Mesenchymal stem cell (in vitro differentiated cells and primary cell): ENCODE results near the gene PSMD4.
A peak's percentile ranks its signal among the peaks of the same experiment; 100 is the strongest.

Experiments used
- DNase-seq: peaks from one replicate; pipeline ENCODE4 v3.0.0-alpha.2; 2013
- H2AFZ ChIP-seq: one replicate; pipeline ENCODE4 v1.6.1; 2013; ENCODE audit warnings: low read depth, mild to moderate bottlenecking, control low read depth, inconsistent platforms, low read length, moderate library complexity
- H2AK5ac ChIP-seq: 2 replicates; pipeline ENCODE4 v1.6.1; 2013; ENCODE audit warnings: low read length, moderate library complexity, mild to moderate bottlenecking, inconsistent platforms; ENCODE audit not compliant: severe bottlenecking
- H2BK120ac ChIP-seq: one replicate; pipeline ENCODE4 v1.6.1; 2013; ENCODE audit warnings: low read depth, mild to moderate bottlenecking, inconsistent platforms, low read length, moderate library complexity
- H2BK12ac ChIP-seq, 2 experiments: one replicate each; pipeline ENCODE4 v1.6.1; 2013; ENCODE audit warnings: inconsistent platforms in 2 of 2, low read length in 2 of 2, mild to moderate bottlenecking in 2 of 2, moderate library complexity in 2 of 2, control low read depth in 1 of 2
- H2BK15ac ChIP-seq: one replicate; pipeline ENCODE4 v1.6.1; 2013; ENCODE audit warnings: mild to moderate bottlenecking, low read depth, inconsistent platforms; ENCODE audit not compliant: poor library complexity, severe bottlenecking
- H2BK5ac ChIP-seq: 2 replicates; pipeline ENCODE4 v1.6.1; 2013; ENCODE audit warnings: low read depth, mild to moderate bottlenecking, low read length, control low read depth, inconsistent platforms; ENCODE audit not compliant: poor library complexity, severe bottlenecking
- H3K14ac ChIP-seq, 2 experiments: one replicate each; pipeline ENCODE4 v1.6.1; 2013; ENCODE audit warnings: inconsistent platforms in 2 of 2, low read length in 2 of 2, control low read depth in 1 of 2, mild to moderate bottlenecking in 1 of 2, moderate library complexity in 1 of 2
- H3K18ac ChIP-seq, 2 experiments: one replicate each; pipeline ENCODE4 v1.6.1; 2013; ENCODE audit warnings: inconsistent platforms in 2 of 2, low read length in 2 of 2, control low read depth in 1 of 2, low read depth in 1 of 2, mild to moderate bottlenecking in 1 of 2
- H3K23ac ChIP-seq, 2 experiments: one replicate each; pipeline ENCODE4 v1.6.1; 2013; ENCODE audit warnings: inconsistent platforms in 2 of 2, low read length in 2 of 2, mild to moderate bottlenecking in 2 of 2, moderate library complexity in 2 of 2, control low read depth in 1 of 2
- H3K27ac ChIP-seq: 2 replicates; pipeline ENCODE4 v1.5.1; 2013; ENCODE audit warnings: mild to moderate bottlenecking, moderate library complexity, low read length, control low read depth, inconsistent platforms; ENCODE audit not compliant: poor library complexity, severe bottlenecking
- H3K27me3 ChIP-seq, 2 experiments: 2 replicates each; pipeline versions ENCODE4 v1.6.1 to v1.7.0; 2013; ENCODE audit warnings: low read length in 2 of 2, mild to moderate bottlenecking in 2 of 2, moderate library complexity in 2 of 2, control low read depth in 1 of 2, inconsistent platforms in 1 of 2; ENCODE audit not compliant: control insufficient read depth in 1 of 2, insufficient read depth in 1 of 2
- H3K36me3 ChIP-seq, 2 experiments: 2 replicates each; pipeline versions ENCODE4 v1.6.1 to v1.7.0; 2013; ENCODE audit warnings: low read length in 2 of 2, control low read depth in 1 of 2, inconsistent platforms in 1 of 2, low read depth in 1 of 2, mild to moderate bottlenecking in 1 of 2; ENCODE audit not compliant: insufficient read depth in 2 of 2, control insufficient read depth in 1 of 2
- H3K4ac ChIP-seq, 2 experiments: one replicate each; pipeline ENCODE4 v1.6.1; 2013; ENCODE audit warnings: inconsistent platforms in 2 of 2, low read length in 2 of 2, mild to moderate bottlenecking in 2 of 2, moderate library complexity in 2 of 2, control low read depth in 1 of 2, low read depth in 1 of 2
- H3K4me1 ChIP-seq: 2 replicates; pipeline ENCODE4 v1.6.1; 2013; ENCODE audit warnings: low read depth, low read length, control low read depth; ENCODE audit not compliant: control insufficient read depth, insufficient read depth
- H3K4me2 ChIP-seq: 2 replicates; pipeline ENCODE4 v1.6.1; 2013; ENCODE audit warnings: low read length, mild to moderate bottlenecking, inconsistent platforms; ENCODE audit not compliant: poor library complexity, severe bottlenecking
- H3K4me3 ChIP-seq, 2 experiments: 2 replicates each; pipeline versions ENCODE4 v1.5.1 to v1.7.0; 2013; ENCODE audit warnings: low read length in 2 of 2, mild to moderate bottlenecking in 2 of 2, control low read depth in 1 of 2, low read depth in 1 of 2; ENCODE audit not compliant: insufficient read depth in 1 of 2
- H3K79me1 ChIP-seq: replicated peaks from 2 replicates; pipeline ENCODE4 v1.6.1; 2013; ENCODE audit warnings: mild to moderate bottlenecking, control low read depth, low read length, inconsistent platforms; ENCODE audit not compliant: poor library complexity, severe bottlenecking
- H3K9ac ChIP-seq: 2 replicates; pipeline ENCODE4 v1.7.0; 2013; ENCODE audit warnings: mild to moderate bottlenecking, low read length, moderate library complexity
- H3K9me3 ChIP-seq: 2 replicates; pipeline ENCODE4 v1.7.0; 2013; ENCODE audit warnings: mild to moderate bottlenecking, low read length; ENCODE audit not compliant: control insufficient read depth
- H4K8ac ChIP-seq: one replicate; pipeline ENCODE4 v1.6.1; 2013; ENCODE audit warnings: inconsistent platforms, mild to moderate bottlenecking, low read length, moderate library complexity
- H4K91ac ChIP-seq: one replicate; pipeline ENCODE4 v1.6.1; 2013; ENCODE audit warnings: mild to moderate bottlenecking, low read length, inconsistent platforms
- WGBS: methylation state at CpG from one replicate; pipeline ENCODE4 v1.1.7; 2013; ENCODE audit warnings: mixed read lengths; 5-methylcytosine and 5-hydroxymethylcytosine counted together

PSMD4 gene

DNA sequence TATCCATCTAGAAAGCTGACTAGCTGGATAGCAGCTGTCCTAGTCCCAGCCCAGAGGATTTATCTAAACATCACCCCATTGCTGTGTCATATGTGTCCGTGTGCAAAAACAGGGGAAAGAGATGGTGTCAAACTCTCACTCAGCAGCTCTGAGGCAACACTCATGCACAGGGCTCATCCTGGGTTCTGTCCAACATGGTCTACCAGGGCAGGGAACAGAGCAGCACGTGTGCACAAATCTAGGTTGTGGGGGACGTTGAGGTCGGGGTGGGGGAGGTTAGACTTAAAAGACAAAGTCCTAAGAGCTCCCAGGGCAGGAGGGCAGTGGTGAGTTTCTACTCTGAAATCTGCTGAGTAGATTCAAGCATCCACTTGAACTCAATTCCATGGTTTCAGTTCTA, 56.5 kb downstream of the PSMD4 start:
- Histone ChIP-seq H3K9me3 (no peaks in the 10 kb centered on the region), H3K79me1 (peaks cover 25% of the 10 kb centered on the region), H3K4me3 (peak overlapping the region in 1 of 2 experiments; percentile 30), H3K23ac (no peak overlapping the region), H2AK5ac (peak overlapping the region; percentile 10), H2BK5ac (no peak overlapping the region), H2BK120ac (no peak overlapping the region), H3K36me3 (peaks cover 31 to 55% of the 10 kb centered on the region in 2 experiments), H3K4me1 (peaks cover 30% of the 10 kb centered on the region), H3K18ac (peak overlapping the region in 1 of 2 experiments; percentile 1), H3K27me3 (no peaks in the 10 kb centered on the region), H3K27ac (peak overlapping the region; percentile 64), H4K91ac (no peak overlapping the region), H2BK15ac (no peak overlapping the region), H2AFZ (no peak overlapping the region), H3K14ac (peak overlapping the region in 1 of 2 experiments; percentile 86), H3K9ac (peak overlapping the region; percentile 73), H3K4ac (no peak overlapping the region), H2BK12ac (no peak overlapping the region), H4K8ac (no peak overlapping the region), H3K4me2 (no peak overlapping the region)
- WGBS, result 75% methylated on average over 4 of the region's 4 CpGs
- DNase-seq, result peak; percentile 55

DNA sequence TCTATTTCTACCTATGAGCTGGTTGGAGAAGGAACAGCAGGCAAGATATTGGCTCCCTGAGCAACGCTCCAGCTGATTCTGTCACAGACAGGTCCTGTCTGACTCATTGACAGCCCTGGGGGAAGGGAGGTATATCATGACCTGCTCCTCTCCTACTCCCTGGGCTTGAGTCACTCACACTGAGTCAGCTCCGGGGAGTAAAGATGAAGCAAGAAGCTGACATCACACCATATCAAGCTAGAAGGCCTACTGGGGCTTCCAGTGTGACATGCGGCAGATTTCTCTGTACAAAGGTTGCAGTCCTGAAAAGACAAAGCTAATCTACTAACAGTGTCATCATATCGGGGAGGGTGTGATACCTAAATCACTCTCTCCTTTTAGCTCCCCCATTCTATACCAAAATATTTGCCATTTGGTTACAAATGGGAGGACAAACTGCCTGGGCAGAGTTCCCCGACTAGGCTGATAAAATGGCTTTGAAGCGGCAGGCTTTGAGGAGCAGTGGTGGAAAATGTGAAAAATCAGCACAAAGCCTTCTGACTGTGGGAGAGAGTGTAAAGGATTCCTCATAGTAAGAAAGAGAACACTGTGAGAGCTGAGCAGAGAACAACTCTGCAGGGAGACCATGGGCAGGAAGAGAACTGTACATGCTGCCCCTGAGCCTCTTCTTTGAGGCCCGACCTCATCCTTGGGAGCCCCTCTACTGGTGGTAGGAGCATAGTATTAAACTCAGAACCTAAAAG, 57.2 kb downstream of the PSMD4 start:
- Histone ChIP-seq H4K8ac (no peak overlapping the region), H4K91ac (no peak overlapping the region), H3K4me1 (peaks cover 30% of the 10 kb centered on the region), H3K4me3 (peak overlapping the region in 1 of 2 experiments; percentile 48), H2AK5ac (peak overlapping the region; percentile 49), H3K18ac (peak overlapping the region; percentile 17 to 44), H2BK120ac (peak overlapping the region; percentile 59), H3K14ac (no peak overlapping the region), H3K4me2 (no peak overlapping the region), H3K9me3 (no peaks in the 10 kb centered on the region), H2BK12ac (peak overlapping the region in 1 of 2 experiments; percentile 9), H3K79me1 (peaks cover 27% of the 10 kb centered on the region), H2BK5ac (no peak overlapping the region), H2BK15ac (no peak overlapping the region), H3K9ac (peak overlapping the region; percentile 86), H3K4ac (peak overlapping the region in 1 of 2 experiments; percentile 64), H3K36me3 (peaks cover 29 to 55% of the 10 kb centered on the region in 2 experiments), H3K23ac (no peak overlapping the region), H3K27ac (peak overlapping the region; percentile 89), H3K27me3 (no peaks in the 10 kb centered on the region), H2AFZ (no peak overlapping the region)
- DNase-seq, result peak; percentile 100
- WGBS, result 27% methylated on average over 7 of the region's 7 CpGs

GRCh38 chr1:151312411-151312810, 57.9 kb downstream of the PSMD4 start:
- H2BK15ac ChIP-seq, result no peak overlapping the region
- no peaks in the 10 kb centered on the region for H3K9me3 ChIP-seq
- H3K4me1 ChIP-seq, result peaks cover 30% of the 10 kb centered on the region
- H2BK120ac ChIP-seq, result no peak overlapping the region
- peak overlapping the region in 1 of 2 experiments; percentile 10 for H2BK12ac ChIP-seq
- H3K18ac ChIP-seq, result no peak overlapping the region
- H3K79me1 ChIP-seq, result peaks cover 27% of the 10 kb centered on the region
- peaks cover 32 to 51% of the 10 kb centered on the region in 2 experiments for H3K36me3 ChIP-seq
- H2BK5ac ChIP-seq, result no peak overlapping the region
- H2AFZ ChIP-seq, result no peak overlapping the region
- no peak overlapping the region for H2AK5ac ChIP-seq
- peak overlapping the region in 1 of 2 experiments; percentile 48 for H3K4me3 ChIP-seq
- no peak overlapping the region for H4K91ac ChIP-seq
- peak; percentile 59 for DNase-seq
- no peak overlapping the region for H4K8ac ChIP-seq
- H3K4ac ChIP-seq, result no peak overlapping the region
- H3K23ac ChIP-seq, result no peak overlapping the region
- no peak overlapping the region for H3K14ac ChIP-seq
- H3K27ac ChIP-seq, result peak overlapping the region; percentile 89
- no peaks in the 10 kb centered on the region for H3K27me3 ChIP-seq
- 90% methylated on average over 3 of the region's 4 CpGs for WGBS
- no peak overlapping the region for H3K4me2 ChIP-seq
- H3K9ac ChIP-seq, result peak overlapping the region; percentile 86

DNA sequence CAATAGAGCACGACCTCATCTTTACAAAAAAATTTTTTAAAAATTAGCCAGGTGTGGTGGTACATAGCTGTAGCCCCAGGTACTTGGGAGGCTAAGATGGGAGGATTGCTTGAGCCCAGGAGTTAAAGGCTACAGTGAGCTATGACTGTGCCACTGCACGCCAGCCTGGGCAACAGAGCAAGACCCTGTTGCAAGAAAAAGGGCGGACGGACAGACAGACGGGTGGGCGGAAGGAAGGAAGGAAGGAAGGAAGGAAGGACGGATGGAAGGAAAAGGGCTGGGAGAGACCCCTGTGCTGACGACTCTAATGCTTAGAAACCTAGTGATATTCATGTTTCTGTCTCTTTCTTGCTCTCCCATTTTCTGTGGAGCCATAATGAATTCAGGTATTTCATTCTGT, 58.3 kb downstream of the PSMD4 start:
- 96% methylated on average over 7 of the region's 8 CpGs for WGBS

More for the DNA sequence above, 58.3 kb downstream of the PSMD4 start:
- Histone ChIP-seq H3K4ac (no peak overlapping the region), H3K36me3 (peaks cover 28 to 51% of the 10 kb centered on the region in 2 experiments), H3K9ac (peak overlapping the region; percentile 86), H3K18ac (peak overlapping the region in 1 of 2 experiments; percentile 71), H3K4me1 (peaks cover 30% of the 10 kb centered on the region), H4K91ac (no peak overlapping the region), H3K14ac (no peak overlapping the region), H2BK15ac (no peak overlapping the region), H2BK5ac (no peak overlapping the region), H3K4me2 (no peak overlapping the region), H3K79me1 (peaks cover 25% of the 10 kb centered on the region), H3K23ac (no peak overlapping the region), H2AK5ac (no peak overlapping the region), H2AFZ (no peak overlapping the region), H4K8ac (no peak overlapping the region), H2BK120ac (no peak overlapping the region), H3K27me3 (no peaks in the 10 kb centered on the region), H2BK12ac (peak overlapping the region in 1 of 2 experiments; percentile 40), H3K27ac (peak overlapping the region; percentile 89), H3K9me3 (no peaks in the 10 kb centered on the region), H3K4me3 (peak overlapping the region in 1 of 2 experiments; percentile 48)
- DNase-seq, result no peak
